HepG2 (cell line): Measurements from ENCODE around the gene CCDC85C.

Experiments
- EHMT2 ChIP-seq: fragments of 200-600 bp; sonication (generic); IDR thresholded peaks from 2 replicates; pipeline ENCODE4 v1.7.0; 2017; ENCODE audit warnings: antibody characterized with exemption, low read depth, low read length, borderline replicate concordance
- EZH2 ChIP-seq: conservative IDR thresholded peaks from 2 replicates; pipeline ENCODE4 v1.6.1; 2012; ENCODE audit warnings: mild to moderate bottlenecking, low read depth, low read length, moderate library complexity
- POLR2A ChIP-seq, 2 experiments: IDR thresholded peaks; 2 replicates each; pipeline ENCODE4 v1.6.1; 2011; ENCODE audit warnings: low read depth in 2 of 2, low read length in 2 of 2, mild to moderate bottlenecking in 1 of 2, moderate library complexity in 1 of 2; ENCODE audit not compliant: insufficient read depth in 1 of 2
- RFX5 ChIP-seq: IDR thresholded peaks from 2 replicates; pipeline ENCODE4 v1.6.1; 2011; ENCODE audit warnings: low read depth, low read length, improper control_type of control experiment

- TF ChIP-seq EHMT2 (no peak), EZH2 (no peak), RFX5 (no peak), POLR2A (IDR thresholded peaks at IDR 0.05; ENCODE audit: insufficient read depth in 1 of 2, low read depth in 2 of 2, low read length in 2 of 2) (no peak)
Measured at GRCh38 chr14:99568567-99569560, 35.1 kb downstream of the CCDC85C start.
